A673 (cell line): ENCODE results near the gene KCNQ1. TPM values are rescaled to one million over a fixed set of nuclear protein-coding genes. Genes with fewer than 3 reads are reported as not detected.

Source experiments
- BruUV-seq: library from RNA; stranded (reverse); fragments of 400-500 nt; replicated peaks from 2 replicates; lab custom pipeline; 2021; lab: Mats Ljungman, UMichigan
- CTCF ChIA-PET: fragments of 300-600 bp; sonication (Branson Sonifier 250); formaldehyde crosslinking; loops from one replicate; lab custom pipeline; 2022; ENCODE audit warnings: antibody characterized with exemption; lab: Charles Lee
- POLR2A ChIA-PET: fragments of 300-600 bp; sonication (Branson Sonifier 250); formaldehyde crosslinking; loops from one replicate; lab custom pipeline; 2022; ENCODE audit warnings: antibody characterized with exemption; ENCODE audit not compliant: low non-redundant PET; lab: Charles Lee
- DNase-seq: peaks from one replicate; pipeline ENCODE4 v3.0.0-alpha.2; 2015; ENCODE audit warnings: low spot score
- H3K27ac ChIP-seq: fragments of 200-600 bp; sonication (generic); 2 replicates; pipeline ENCODE4 v1.5.1; 2016; ENCODE audit warnings: mixed run types, low read depth, mild to moderate bottlenecking, mixed read lengths, antibody characterized with exemption, low read length; ENCODE audit not compliant: poor library complexity, severe bottlenecking
- H3K27me3 ChIP-seq: fragments of 200-600 bp; sonication (generic); replicated peaks from 2 replicates; pipeline ENCODE4 v1.6.1; 2017; ENCODE audit warnings: mixed run types, low read depth, mild to moderate bottlenecking, mixed read lengths, antibody characterized with exemption, low read length; ENCODE audit not compliant: insufficient read depth, poor library complexity
- H3K36me3 ChIP-seq: fragments of 200-600 bp; sonication (generic); 2 replicates; pipeline ENCODE4 v1.6.1; 2016; ENCODE audit warnings: mixed run types, mild to moderate bottlenecking, mixed read lengths, antibody characterized with exemption, low read length; ENCODE audit not compliant: insufficient read depth, poor library complexity, severe bottlenecking
- H3K4me1 ChIP-seq: fragments of 200-600 bp; sonication (generic); 2 replicates; pipeline ENCODE4 v1.6.1; 2017; ENCODE audit warnings: mixed run types, mild to moderate bottlenecking, mixed read lengths, antibody characterized with exemption, low read length; ENCODE audit not compliant: insufficient read depth, poor library complexity, severe bottlenecking
- H3K4me3 ChIP-seq: fragments of 200-600 bp; sonication (generic); 2 replicates; pipeline ENCODE4 v1.5.1; 2016; ENCODE audit warnings: low read depth, mixed run types, mild to moderate bottlenecking, mixed read lengths, low read length; ENCODE audit not compliant: poor library complexity, severe bottlenecking
- H3K9me3 ChIP-seq: fragments of 200-600 bp; sonication (generic); 2 replicates; pipeline ENCODE4 v1.6.1; 2016; ENCODE audit warnings: mixed run types, low read depth, mild to moderate bottlenecking, mixed read lengths, antibody characterized with exemption, low read length; ENCODE audit not compliant: poor library complexity, severe bottlenecking
- EZH2 ChIP-seq: fragments of 200-600 bp; sonication (generic); IDR thresholded peaks from 2 replicates; pipeline ENCODE4 v1.6.1; 2017; ENCODE audit warnings: borderline replicate concordance, low read depth, mild to moderate bottlenecking, mixed read lengths, antibody characterized with exemption, low read length; ENCODE audit not compliant: poor library complexity, severe bottlenecking
- intact Hi-C: fragments of 100-400 bp; cut with micrococcal nuclease; formaldehyde crosslinking; loops from one replicate; pipeline ENCODE4 v1.10.0; 2022; ENCODE audit not compliant: unreplicated experiment
- total RNA-seq: library from RNA; stranded (reverse); gene quantifications from 2 replicates; pipeline ENCODE4 v1.2.3, GENCODE V29; 2021
- TF ChIP-seq, protein P1 (sequence below): fragments of 300-800, 200-600 bp; sonication (generic); conservative IDR thresholded peaks from 2 replicates; pipeline ENCODE4 v1.5.1; 2017; ENCODE audit warnings: low read depth, mild to moderate bottlenecking, antibody characterized with exemption, low read length, moderate library complexity, mixed read lengths

Gene KCNQ1
- total RNA-seq, 1 experiment from 2014 or later, result not detected

DNA sequence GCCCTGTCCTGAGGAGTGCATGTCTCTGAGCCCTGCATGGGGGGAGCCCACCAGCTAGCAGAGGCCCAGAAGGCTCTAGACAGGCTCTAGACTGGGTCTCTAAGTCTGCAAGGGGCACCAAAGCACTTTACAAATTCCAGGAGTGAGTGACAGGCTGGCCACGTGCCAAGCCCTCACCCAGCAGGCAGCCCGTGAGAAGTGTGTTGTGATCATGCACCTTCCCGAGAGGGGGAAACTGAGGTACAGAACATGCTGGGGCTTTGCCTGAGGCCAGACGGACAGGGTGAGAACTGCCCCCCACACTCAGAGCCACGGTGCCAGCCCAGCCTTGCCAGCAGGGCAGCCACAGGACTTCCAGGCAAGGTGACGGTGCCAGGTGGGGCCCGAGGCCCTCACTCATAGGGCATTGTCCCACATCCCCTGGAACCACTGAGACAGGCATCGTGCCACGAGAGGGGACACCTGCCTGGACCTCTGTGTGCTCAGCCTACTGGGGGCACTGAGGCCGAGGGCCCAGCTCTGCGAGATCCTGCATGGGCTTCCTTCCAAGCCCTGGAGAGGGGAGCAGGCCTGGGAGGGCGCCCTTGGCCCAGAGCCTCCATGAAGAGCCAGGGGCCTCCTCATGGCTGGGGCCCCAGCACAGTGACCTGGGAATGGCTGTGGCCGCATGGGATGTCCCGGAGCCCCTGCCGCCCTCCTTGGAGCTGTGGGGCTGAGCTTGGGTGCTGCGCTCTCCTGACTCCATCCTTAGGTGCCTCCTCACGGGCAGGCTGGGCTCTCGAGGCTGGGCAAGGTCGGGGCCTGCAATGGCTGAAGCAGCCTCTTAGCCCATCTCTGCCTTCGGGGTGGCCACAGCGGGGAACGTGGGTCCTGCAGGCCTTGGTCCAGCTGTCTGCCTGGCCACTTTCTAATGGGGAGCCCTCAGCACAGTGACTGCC, 133.5 kb downstream of the KCNQ1 start:
- intact Hi-C loops, result no loop called here
- no peaks in the 10 kb centered on the region for H3K4me1 ChIP-seq
- CTCF ChIA-PET, result no interaction called here
- no peak overlapping the region for H3K27ac ChIP-seq
- H3K36me3 ChIP-seq, result no peaks in the 10 kb centered on the region
- no peak for TF ChIP-seq EZH2
- TF ChIP-seq, protein P1, sequence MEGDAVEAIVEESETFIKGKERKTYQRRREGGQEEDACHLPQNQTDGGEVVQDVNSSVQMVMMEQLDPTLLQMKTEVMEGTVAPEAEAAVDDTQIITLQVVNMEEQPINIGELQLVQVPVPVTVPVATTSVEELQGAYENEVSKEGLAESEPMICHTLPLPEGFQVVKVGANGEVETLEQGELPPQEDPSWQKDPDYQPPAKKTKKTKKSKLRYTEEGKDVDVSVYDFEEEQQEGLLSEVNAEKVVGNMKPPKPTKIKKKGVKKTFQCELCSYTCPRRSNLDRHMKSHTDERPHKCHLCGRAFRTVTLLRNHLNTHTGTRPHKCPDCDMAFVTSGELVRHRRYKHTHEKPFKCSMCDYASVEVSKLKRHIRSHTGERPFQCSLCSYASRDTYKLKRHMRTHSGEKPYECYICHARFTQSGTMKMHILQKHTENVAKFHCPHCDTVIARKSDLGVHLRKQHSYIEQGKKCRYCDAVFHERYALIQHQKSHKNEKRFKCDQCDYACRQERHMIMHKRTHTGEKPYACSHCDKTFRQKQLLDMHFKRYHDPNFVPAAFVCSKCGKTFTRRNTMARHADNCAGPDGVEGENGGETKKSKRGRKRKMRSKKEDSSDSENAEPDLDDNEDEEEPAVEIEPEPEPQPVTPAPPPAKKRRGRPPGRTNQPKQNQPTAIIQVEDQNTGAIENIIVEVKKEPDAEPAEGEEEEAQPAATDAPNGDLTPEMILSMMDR, result no peak
- H3K27me3 ChIP-seq, result no peaks in the 10 kb centered on the region
- H3K9me3 ChIP-seq, result no peaks in the 10 kb centered on the region
- POLR2A ChIA-PET, result no interaction called here
- H3K4me3 ChIP-seq, result no peak overlapping the region
- DNase-seq, result no peak
- no TSS peak for BruUV-seq

DNA sequence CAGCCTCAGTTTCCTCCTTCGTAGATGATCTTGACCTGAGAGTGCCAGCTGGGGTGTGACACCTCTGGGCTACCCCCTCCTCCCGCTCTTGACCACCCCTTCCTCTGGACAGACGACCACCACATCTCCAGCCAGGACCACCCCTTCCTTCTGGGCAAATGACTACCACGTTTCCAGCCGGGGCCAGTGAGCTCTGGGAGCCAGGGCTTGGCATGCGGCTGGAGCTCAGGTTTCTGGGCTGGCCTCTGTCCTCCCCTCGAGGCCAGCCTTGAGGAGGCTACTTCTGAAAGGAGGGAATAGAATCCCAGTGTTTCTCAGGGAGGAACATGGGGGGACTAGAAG, 134.1 kb downstream of the KCNQ1 start:
- no peak for TF ChIP-seq EZH2
- TF ChIP-seq, protein P1, result no peak
- Histone ChIP-seq H3K4me1 (no peaks in the 10 kb centered on the region), H3K36me3 (no peaks in the 10 kb centered on the region), H3K4me3 (no peak overlapping the region), H3K9me3 (no peaks in the 10 kb centered on the region), H3K27me3 (no peaks in the 10 kb centered on the region), H3K27ac (no peak overlapping the region)
- intact Hi-C loops, result no loop called here
- CTCF ChIA-PET, result no interaction called here
- BruUV-seq, result no TSS peak
- no peak for DNase-seq
- POLR2A ChIA-PET, result no interaction called here

DNA sequence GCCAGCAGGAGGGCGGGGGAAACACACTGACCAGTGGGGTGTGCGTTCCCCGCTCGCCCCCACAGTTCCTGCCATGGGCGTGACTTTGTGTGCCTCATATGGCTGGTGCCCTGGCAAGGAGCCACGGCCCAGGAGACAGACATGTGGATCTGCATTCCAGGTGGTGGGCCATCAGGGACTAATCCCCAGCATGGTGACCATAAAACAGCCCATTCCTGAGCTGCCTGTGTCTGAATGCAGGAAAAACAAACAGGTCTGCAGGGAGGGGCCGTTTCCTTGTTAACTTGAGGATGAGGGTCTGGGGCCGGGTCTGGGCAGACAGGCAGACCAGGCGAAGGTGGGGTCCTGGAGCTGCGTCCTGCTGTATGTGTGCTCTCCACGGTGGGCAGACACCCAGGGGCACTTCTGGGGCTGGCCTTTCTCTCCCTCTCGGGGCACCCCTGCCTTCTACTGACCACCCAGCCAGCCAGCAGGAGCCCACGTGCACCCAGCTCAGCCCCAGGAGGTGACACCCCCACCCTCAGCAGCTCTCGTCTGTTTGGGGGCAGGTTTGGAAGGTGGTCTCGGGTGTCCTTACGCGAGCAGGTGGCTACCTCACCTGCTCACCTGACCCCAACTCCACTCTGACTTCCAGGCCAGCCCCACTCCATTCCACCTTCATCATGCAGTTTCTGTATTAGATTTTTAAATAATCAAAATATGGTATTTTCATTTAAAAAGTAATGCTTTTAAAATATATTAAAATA, 134.7 kb downstream of the KCNQ1 start:
- Histone ChIP-seq H3K9me3 (no peaks in the 10 kb centered on the region), H3K36me3 (no peaks in the 10 kb centered on the region), H3K4me1 (no peaks in the 10 kb centered on the region), H3K27ac (no peak overlapping the region), H3K27me3 (no peaks in the 10 kb centered on the region), H3K4me3 (no peak overlapping the region)
- BruUV-seq, result no TSS peak
- intact Hi-C loops, result no loop called here
- ChIA-PET POLR2A (no interaction called here), CTCF (interaction anchor here (0.6 kb wide), 1 partner anchor 13 kb away, joined by 5 read pairs; no protein-coding TSS in a partner anchor)
- no peak for TF ChIP-seq EZH2
- TF ChIP-seq, protein P1, result no peak
- DNase-seq, result no peak
